ENCODE data around the gene IKBIP. TPM values are rescaled to one million over a fixed set of nuclear protein-coding genes. Genes with fewer than 3 reads are reported as not detected.
"Not testable (repeated sequence)": the region's sequence is repeated elsewhere in the genome, so short reads cannot be mapped to it uniquely, and the experiment has no call there.

Gene IKBIP
- total RNA-seq, 1 experiment from 2014 or later, result 69.0 TPM

GRCh38 chr12:98587084-98587483 lies 57.5 kb downstream of the IKBIP start:
- in situ Hi-C loops (cut with HindIII; ENCODE audit: low pct_unique_long_range_greater_than_20kb, low sequenced_read_pairs), result no loop called here
- no peak for DNase-seq (ENCODE audit: low read depth, low spot score)

- DNase-seq (ENCODE audit: low read depth, low spot score), result no peak
- in situ Hi-C loops (cut with HindIII; ENCODE audit: low pct_unique_long_range_greater_than_20kb, low sequenced_read_pairs), result no loop called here
Observed at GRCh38 chr12:98582093-98582492, 62.5 kb downstream of the IKBIP start.

- no peak for DNase-seq (ENCODE audit: low read depth, low spot score)
- in situ Hi-C loops (cut with HindIII; ENCODE audit: low pct_unique_long_range_greater_than_20kb, low sequenced_read_pairs), result no loop called here
Observed at GRCh38 chr12:98581101-98581500, 63.5 kb downstream of the IKBIP start.

GRCh38 chr12:98580695-98581094 lies 63.9 kb downstream of the IKBIP start:
- no peak for DNase-seq (ENCODE audit: low read depth, low spot score)
- in situ Hi-C loops (cut with HindIII; ENCODE audit: low pct_unique_long_range_greater_than_20kb, low sequenced_read_pairs), result no loop called here

- DNase-seq (ENCODE audit: low read depth, low spot score), result no peak
- in situ Hi-C loops (cut with HindIII; ENCODE audit: low pct_unique_long_range_greater_than_20kb, low sequenced_read_pairs), result no loop called here
Observed at GRCh38 chr12:98579835-98580234, 64.8 kb downstream of the IKBIP start.

GRCh38 chr12:98579347-98579746 lies 65.2 kb downstream of the IKBIP start:
- DNase-seq (ENCODE audit: low read depth, low spot score), result no peak
- in situ Hi-C loops (cut with HindIII; ENCODE audit: low pct_unique_long_range_greater_than_20kb, low sequenced_read_pairs), result no loop called here

- in situ Hi-C loops (cut with HindIII; ENCODE audit: low pct_unique_long_range_greater_than_20kb, low sequenced_read_pairs), result no loop called here
- no peak for DNase-seq (ENCODE audit: low read depth, low spot score)
Observed at GRCh38 chr12:98578821-98579220, 65.8 kb downstream of the IKBIP start.

GRCh38 chr12:98578392-98578791 lies 66.2 kb downstream of the IKBIP start:
- DNase-seq (ENCODE audit: low read depth, low spot score), result no peak
- in situ Hi-C loops (cut with HindIII; ENCODE audit: low pct_unique_long_range_greater_than_20kb, low sequenced_read_pairs), result no loop called here

GRCh38 chr12:98576795-98577194 lies 67.8 kb downstream of the IKBIP start:
- in situ Hi-C loops (cut with HindIII; ENCODE audit: low pct_unique_long_range_greater_than_20kb, low sequenced_read_pairs); DNase-seq (ENCODE audit: low read depth, low spot score): not testable (repeated sequence)

GRCh38 chr12:98575013-98575412 lies 69.6 kb downstream of the IKBIP start:
- in situ Hi-C loops (cut with HindIII; ENCODE audit: low pct_unique_long_range_greater_than_20kb, low sequenced_read_pairs), result no loop called here
- DNase-seq (ENCODE audit: low read depth, low spot score), result no peak

Small RNAs within 50 kb of the gene (small RNA-seq; reads per million reads assigned to genes)
- 22.5 to 92.0 reads per million in 2 experiments for gene SNORA53

Other genes starting within 250 kb of the IKBIP start
- 124 TPM in 2 replicates for gene TMPO, start 129.2 kb downstream of the IKBIP start, total RNA-seq (2014; rRNA removed; shearing (Covaris generic))
- 959 and 1,004 TPM in 2 replicates for gene SLC25A3, start 51.1 kb downstream of the IKBIP start, total RNA-seq (2014; rRNA removed; shearing (Covaris generic))
- gene APAF1, start 502 bp upstream of the IKBIP start, total RNA-seq (2014; rRNA removed; shearing (Covaris generic)), result 13.9 and 20.8 TPM in 2 replicates